Gastroesophageal sphincter (tissue), 3 donors: Measurements from ENCODE around the gene MARS1.

Source experiments
- CTCF ChIP-seq, 4 experiments: fragments of 200-600 bp in 2 of 4; fragments of 450-650 bp in 2 of 4; sonication (generic) in 1 of 4; IDR thresholded peaks; one replicate each; pipeline ENCODE4 v1.5.1; 2017 to 2019; ENCODE audit warnings: antibody characterized with exemption in 4 of 4, mild to moderate bottlenecking in 2 of 4, moderate library complexity in 2 of 4
- POLR2A ChIP-seq, 2 donors: fragments of 450-650 bp; IDR thresholded peaks; one replicate each; pipeline ENCODE4 v1.6.1; 2017; ENCODE audit warnings: antibody characterized with exemption in 2 of 2, mild to moderate bottlenecking in 2 of 2, moderate library complexity in 1 of 2
- POLR2AphosphoS5 ChIP-seq: sonication (generic); formaldehyde crosslinking; IDR thresholded peaks from one replicate; pipeline ENCODE4 v1.6.1; 2017; ENCODE audit warnings: antibody characterized with exemption

- TF ChIP-seq POLR2AphosphoS5 (no peak), CTCF (IDR thresholded peaks at IDR 0.05) (no peak), POLR2A (IDR thresholded peaks at IDR 0.05) (no peak)
Measured at GRCh38 chr12:57536597-57536942, 48.7 kb downstream of the MARS1 start.
